Neutrophil (primary cell): ENCODE data around the gene PHYH.
"Not testable (repeated sequence)": the region's sequence is repeated elsewhere in the genome, so short reads cannot be mapped to it uniquely, and the experiment has no call there.

Source experiments
- H3K27ac ChIP-seq: fragments of 200-600 bp; sonication (generic); 2 replicates; pipeline ENCODE4 v1.5.1; 2016; ENCODE audit warnings: mild to moderate bottlenecking, moderate library complexity
- H3K27me3 ChIP-seq: fragments of 200-600 bp; sonication (generic); 2 replicates; pipeline ENCODE4 v1.6.0; 2016; ENCODE audit warnings: mild to moderate bottlenecking
- H3K36me3 ChIP-seq: fragments of 200-600 bp; sonication (generic); 2 replicates; pipeline ENCODE4 v1.5.1; 2017
- H3K4me1 ChIP-seq, 2 experiments: fragments of 200-600 bp in 1 of 2; sonication (generic) in 1 of 2; 1 replicate in 1 of 2; 2 replicates in 1 of 2; pipeline versions ENCODE4 v1.5.1 to v1.6.1; 2013 to 2016; ENCODE audit warnings: low read depth in 1 of 2, low read length in 1 of 2, mild to moderate bottlenecking in 1 of 2, moderate library complexity in 1 of 2; ENCODE audit not compliant: control insufficient read depth in 1 of 2, insufficient read depth in 1 of 2
- H3K4me3 ChIP-seq, 2 experiments: fragments of 200-600 bp in 1 of 2; sonication (generic) in 1 of 2; 1 replicate in 1 of 2; 2 replicates in 1 of 2; pipeline ENCODE4 v1.5.1; 2013 to 2016; ENCODE audit warnings: low read depth in 1 of 2, low read length in 1 of 2, mild to moderate bottlenecking in 1 of 2, moderate library complexity in 1 of 2
- H3K9me3 ChIP-seq: fragments of 200-600 bp; sonication (generic); 2 replicates; pipeline ENCODE4 v1.5.1; 2016
- TF ChIP-seq, protein P1 (sequence below): fragments of 200-600 bp; sonication (generic); IDR thresholded peaks from 2 replicates; pipeline ENCODE4 v1.5.1; 2016; ENCODE audit warnings: antibody characterized with exemption

The PHYH gene

DNA sequence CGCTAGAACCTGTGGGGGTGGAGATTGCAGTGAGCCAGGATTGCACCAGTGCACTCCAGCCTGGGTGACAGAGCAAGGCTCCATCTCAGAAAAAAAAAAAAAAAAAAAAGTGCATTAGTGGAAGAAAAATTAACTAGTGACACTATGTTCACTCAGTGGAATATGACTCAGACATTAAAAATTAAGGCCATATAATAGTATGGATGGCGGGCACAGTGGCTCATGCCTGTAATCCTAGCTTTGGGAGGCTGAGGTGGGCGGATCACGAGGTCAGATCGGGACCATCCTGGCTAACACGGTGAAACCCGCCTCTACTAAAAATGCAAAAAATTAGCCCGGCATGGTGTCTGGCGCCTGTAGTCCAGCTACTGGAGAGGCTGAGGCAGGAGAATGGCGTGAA, 3.4 kb downstream of the PHYH start:
- H3K27me3 ChIP-seq, result peaks cover 11% of the 10 kb centered on the region
- TF ChIP-seq, protein P1, sequence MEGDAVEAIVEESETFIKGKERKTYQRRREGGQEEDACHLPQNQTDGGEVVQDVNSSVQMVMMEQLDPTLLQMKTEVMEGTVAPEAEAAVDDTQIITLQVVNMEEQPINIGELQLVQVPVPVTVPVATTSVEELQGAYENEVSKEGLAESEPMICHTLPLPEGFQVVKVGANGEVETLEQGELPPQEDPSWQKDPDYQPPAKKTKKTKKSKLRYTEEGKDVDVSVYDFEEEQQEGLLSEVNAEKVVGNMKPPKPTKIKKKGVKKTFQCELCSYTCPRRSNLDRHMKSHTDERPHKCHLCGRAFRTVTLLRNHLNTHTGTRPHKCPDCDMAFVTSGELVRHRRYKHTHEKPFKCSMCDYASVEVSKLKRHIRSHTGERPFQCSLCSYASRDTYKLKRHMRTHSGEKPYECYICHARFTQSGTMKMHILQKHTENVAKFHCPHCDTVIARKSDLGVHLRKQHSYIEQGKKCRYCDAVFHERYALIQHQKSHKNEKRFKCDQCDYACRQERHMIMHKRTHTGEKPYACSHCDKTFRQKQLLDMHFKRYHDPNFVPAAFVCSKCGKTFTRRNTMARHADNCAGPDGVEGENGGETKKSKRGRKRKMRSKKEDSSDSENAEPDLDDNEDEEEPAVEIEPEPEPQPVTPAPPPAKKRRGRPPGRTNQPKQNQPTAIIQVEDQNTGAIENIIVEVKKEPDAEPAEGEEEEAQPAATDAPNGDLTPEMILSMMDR, result no peak

DNA sequence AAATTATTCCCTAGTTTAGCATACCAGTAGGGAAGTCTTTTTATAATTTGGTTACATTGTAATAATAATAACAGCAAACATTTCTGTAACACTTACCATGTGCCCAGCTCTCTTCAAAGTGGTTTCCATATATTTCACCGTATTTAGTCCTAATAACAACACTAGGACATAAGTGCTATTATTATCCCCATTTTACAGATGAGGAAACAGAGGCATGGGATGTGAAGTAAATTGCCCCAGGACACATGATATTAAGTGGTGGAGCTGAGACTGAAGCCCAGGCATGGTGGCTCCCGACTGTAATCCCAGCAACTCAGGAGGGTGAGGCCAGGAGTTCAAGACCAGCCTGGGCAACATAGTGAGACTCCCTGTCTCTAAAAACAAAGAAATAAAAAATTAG, 5.1 kb downstream of the PHYH start:
- TF ChIP-seq, protein P1, result no peak
- no peaks in the 10 kb centered on the region for H3K9me3 ChIP-seq

More for the DNA sequence above, 3.4 kb downstream of the PHYH start:
- Histone ChIP-seq H3K27ac (no peak overlapping the region), H3K4me3 (no peak overlapping the region), H3K36me3 (no peaks in the 10 kb centered on the region), H3K4me1 (peaks cover 10 to 11% of the 10 kb centered on the region in 2 experiments), H3K9me3 (no peaks in the 10 kb centered on the region)

DNA sequence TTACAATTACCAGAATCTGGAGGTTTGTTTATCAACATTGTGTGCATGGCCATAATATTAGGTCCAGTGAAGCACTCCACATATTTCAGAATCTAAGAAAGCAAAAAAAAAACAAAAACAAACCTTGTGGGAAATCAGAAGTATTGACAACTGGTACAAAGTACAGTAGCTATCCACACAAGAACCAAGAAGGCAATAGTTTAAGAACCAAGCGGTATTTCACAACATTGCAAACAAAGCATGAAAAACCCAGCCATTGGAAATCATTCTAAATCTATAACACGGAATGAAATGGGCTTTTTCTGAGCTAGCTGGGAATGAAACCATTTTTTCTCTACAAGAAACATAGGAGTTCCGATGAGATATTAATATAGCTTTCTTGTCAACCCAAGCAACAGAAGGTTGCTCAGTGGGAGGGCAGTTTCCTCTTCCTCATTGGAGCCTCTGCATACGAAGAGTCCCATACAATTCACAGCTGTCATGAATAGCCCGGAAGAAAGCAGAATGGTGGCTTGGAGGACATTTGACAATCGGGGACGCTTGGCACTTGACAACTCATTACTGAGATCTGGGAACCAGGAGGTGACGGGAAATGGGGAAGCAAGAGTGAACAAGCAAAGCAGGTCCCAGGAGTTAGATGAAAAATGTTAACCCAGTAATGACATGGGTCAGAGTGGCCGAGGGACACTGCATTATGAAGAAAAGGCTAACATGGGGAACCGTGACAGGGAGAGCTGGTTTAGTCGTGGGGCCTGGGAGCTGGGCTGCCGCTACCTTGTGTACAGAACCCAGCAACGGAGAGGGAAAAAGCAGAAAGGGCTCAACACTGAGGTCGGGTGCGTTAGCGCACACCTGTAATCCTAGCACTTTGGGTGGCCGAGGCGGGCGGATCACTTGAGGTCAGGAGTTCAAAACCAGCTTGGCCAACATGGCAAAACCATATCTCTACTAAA, 7.8 kb downstream of the PHYH start:
- H3K4me1 ChIP-seq, result no peaks in the 10 kb centered on the region
- no peaks in the 10 kb centered on the region for H3K27me3 ChIP-seq
- no peak overlapping the region for H3K4me3 ChIP-seq
- no peaks in the 10 kb centered on the region for H3K36me3 ChIP-seq
- TF ChIP-seq, protein P1, result no peak
- H3K27ac ChIP-seq, result no peak overlapping the region
- no peaks in the 10 kb centered on the region for H3K9me3 ChIP-seq

More for the DNA sequence above, 5.1 kb downstream of the PHYH start:
- H3K36me3 ChIP-seq, result no peaks in the 10 kb centered on the region
- peaks cover 5 to 6% of the 10 kb centered on the region in 2 experiments for H3K4me1 ChIP-seq
- H3K27me3 ChIP-seq, result peaks cover 10% of the 10 kb centered on the region
- no peak overlapping the region for H3K4me3 ChIP-seq
- H3K27ac ChIP-seq, result no peak overlapping the region

DNA sequence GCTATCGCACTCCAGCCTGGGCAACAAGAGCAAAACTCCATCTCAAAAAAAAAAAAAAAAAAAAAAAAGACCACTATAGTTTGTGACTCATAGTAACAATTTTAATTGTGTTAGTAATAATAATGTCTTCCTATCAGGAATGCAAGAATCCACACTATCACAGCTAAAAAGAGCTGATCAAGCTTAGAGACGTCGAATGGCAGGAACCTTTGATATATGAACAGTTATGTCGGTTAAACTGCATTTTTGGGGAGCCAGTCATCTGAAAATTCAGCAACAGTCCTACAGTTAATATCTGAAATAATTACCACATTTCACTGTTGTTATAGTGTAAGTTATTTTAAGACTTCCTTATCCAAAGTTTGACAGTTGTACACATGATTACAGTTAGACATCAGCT, 8.8 kb downstream of the PHYH start:
- H3K36me3 ChIP-seq, result no peaks in the 10 kb centered on the region
- no peaks in the 10 kb centered on the region for H3K9me3 ChIP-seq
- no peaks in the 10 kb centered on the region for H3K27me3 ChIP-seq
- H3K27ac ChIP-seq, result no peak overlapping the region
- H3K4me3 ChIP-seq, result no peak overlapping the region
- H3K4me1 ChIP-seq, result no peaks in the 10 kb centered on the region
- TF ChIP-seq, protein P1, result no peak

GRCh38 chr10:13284050-13284449, 15.8 kb downstream of the PHYH start:
- Histone ChIP-seq H3K27me3 (no peaks in the 10 kb centered on the region), H3K36me3 (no peaks in the 10 kb centered on the region), H3K27ac (no peak overlapping the region), H3K9me3 (no peaks in the 10 kb centered on the region), H3K4me3 (no peak overlapping the region), H3K4me1 (no peaks in the 10 kb centered on the region)
- TF ChIP-seq, protein P1, result no peak

- H3K27me3 ChIP-seq, H3K27ac ChIP-seq, H3K4me3 ChIP-seq, H3K36me3 ChIP-seq, H3K9me3 ChIP-seq, H3K4me1 ChIP-seq: not testable (repeated sequence)
Measured at GRCh38 chr10:13282348-13282747, 17.5 kb downstream of the PHYH start.
